Measurements from ENCODE around the gene TBXA2R. TPM values are rescaled to one million over a fixed set of nuclear protein-coding genes. Genes with fewer than 3 reads are reported as not detected.

Gene TBXA2R
- polyA plus RNA-seq, 1 donor (not counting 4 experiments of a cell fraction or from before 2014, with no cell fraction given): not detected

DNA sequence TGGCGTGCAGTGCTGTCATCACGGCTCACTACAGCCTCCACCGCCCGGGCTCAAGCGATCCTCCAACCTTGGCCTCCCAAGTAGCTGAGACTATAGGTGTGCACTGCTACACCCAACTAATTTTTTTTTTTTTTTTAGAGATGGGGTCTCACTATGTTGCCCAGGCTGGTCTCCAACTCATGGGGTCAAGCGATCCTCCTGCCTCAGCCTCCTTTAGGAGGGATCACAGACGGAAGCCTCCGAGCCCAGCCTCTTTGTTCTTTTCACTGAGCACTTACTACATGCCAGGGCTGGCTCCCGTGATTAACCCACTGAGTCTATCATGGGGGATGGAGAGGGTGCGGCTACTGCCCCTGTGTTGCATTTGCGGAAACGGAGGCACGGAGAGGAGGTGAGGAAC is 32.8 kb upstream of the TBXA2R start:
- dilution Hi-C loops (cut with MboI; ENCODE audit: extremely low pct_ligation_motif_present, low sequenced_read_pairs): no loop called here
- Histone ChIP-seq H3K4me3 (ENCODE audit: control insufficient read depth in 2 of 3, extremely low read depth in 1 of 3, insufficient read depth in 2 of 3, low read depth in 1 of 3, low read length in 3 of 3) (no peak overlapping the region), H3K9me3 (ENCODE audit: control insufficient read depth, low read depth, low read length) (no peaks in the 10 kb centered on the region), H3K4me1 (ENCODE audit: control insufficient read depth, extremely low read depth, insufficient read depth, low read length) (no peaks in the 10 kb centered on the region), H2AFZ (ENCODE audit: control insufficient read depth, low read length) (no peak overlapping the region), H3K36me3 (ENCODE audit: control insufficient read depth in 2 of 2, extremely low read depth in 1 of 2, insufficient read depth in 2 of 2, low read length in 2 of 2) (peaks cover 0 to 12% of the 10 kb centered on the region in 2 experiments), H4K20me1 (ENCODE audit: control insufficient read depth, extremely low read depth, insufficient read depth, low read length) (no peaks in the 10 kb centered on the region), H3K79me2 (ENCODE audit: control insufficient read depth, insufficient read depth, low read length) (no peaks in the 10 kb centered on the region), H3K9me1 (ENCODE audit: control insufficient read depth, extremely low read depth, insufficient read depth, low read length) (no peaks in the 10 kb centered on the region), H3K4me2 (ENCODE audit: control insufficient read depth, extremely low read depth, insufficient read depth, low read depth, low read length) (no peak overlapping the region), H3K9ac (ENCODE audit: control insufficient read depth, extremely low read depth, insufficient read depth, low read length) (no peak overlapping the region), H3K27me3 (ENCODE audit: control insufficient read depth, extremely low read depth, insufficient read depth, low read length) (no peaks in the 10 kb centered on the region), H3K27ac (ENCODE audit: control insufficient read depth, insufficient read depth, low read length) (no peak overlapping the region)
- DNase-seq (ENCODE audit: low read depth, low spot score) (no peak), FAIRE-seq (no peak)
- TF ChIP-seq EZH2 (IDR thresholded peaks at IDR 0.05; ENCODE audit: low read length) (no peak), CTCF (optimal IDR thresholded peaks at IDR 0.05 in 1 of 3, IDR thresholded peaks at IDR 0.05 in 1 of 3, conservative IDR thresholded peaks at IDR 0.05 in 1 of 3; ENCODE audit: extremely low read depth in 1 of 3, insufficient read depth in 2 of 3, low read length in 3 of 3) (no peak)

- Histone ChIP-seq H3K4me3 (ENCODE audit: control insufficient read depth in 2 of 3, extremely low read depth in 1 of 3, insufficient read depth in 2 of 3, low read depth in 1 of 3, low read length in 3 of 3) (no peak overlapping the region), H3K9me1 (ENCODE audit: control insufficient read depth, extremely low read depth, insufficient read depth, low read length) (no peaks in the 10 kb centered on the region), H2AFZ (ENCODE audit: control insufficient read depth, low read length) (no peak overlapping the region), H3K27ac (ENCODE audit: control insufficient read depth, insufficient read depth, low read length) (no peak overlapping the region), H3K79me2 (ENCODE audit: control insufficient read depth, insufficient read depth, low read length) (no peaks in the 10 kb centered on the region), H3K36me3 (ENCODE audit: control insufficient read depth in 2 of 2, extremely low read depth in 1 of 2, insufficient read depth in 2 of 2, low read length in 2 of 2) (peaks cover 0 to 12% of the 10 kb centered on the region in 2 experiments), H3K9me3 (ENCODE audit: control insufficient read depth, low read depth, low read length) (no peaks in the 10 kb centered on the region), H3K4me2 (ENCODE audit: control insufficient read depth, extremely low read depth, insufficient read depth, low read depth, low read length) (no peak overlapping the region), H3K9ac (ENCODE audit: control insufficient read depth, extremely low read depth, insufficient read depth, low read length) (no peak overlapping the region), H3K4me1 (ENCODE audit: control insufficient read depth, extremely low read depth, insufficient read depth, low read length) (no peaks in the 10 kb centered on the region), H3K27me3 (ENCODE audit: control insufficient read depth, extremely low read depth, insufficient read depth, low read length) (no peaks in the 10 kb centered on the region), H4K20me1 (ENCODE audit: control insufficient read depth, extremely low read depth, insufficient read depth, low read length) (no peaks in the 10 kb centered on the region)
- dilution Hi-C loops (cut with MboI; ENCODE audit: extremely low pct_ligation_motif_present, low sequenced_read_pairs): no loop called here
- FAIRE-seq: no peak
- DNase-seq (ENCODE audit: low read depth, low spot score): no peak
- TF ChIP-seq EZH2 (IDR thresholded peaks at IDR 0.05; ENCODE audit: low read length) (no peak), CTCF (optimal IDR thresholded peaks at IDR 0.05 in 1 of 3, IDR thresholded peaks at IDR 0.05 in 1 of 3, conservative IDR thresholded peaks at IDR 0.05 in 1 of 3; ENCODE audit: extremely low read depth in 1 of 3, insufficient read depth in 2 of 3, low read length in 3 of 3) (no peak)
Measured at GRCh38 chr19:3638208-3639193, 31.8 kb upstream of the TBXA2R start.

All from keratinocyte (primary cell).